Body of pancreas (tissue), 4 donors: ENCODE measurements around the gene SEMA4D. TPM values are rescaled to one million over a fixed set of nuclear protein-coding genes. Genes with fewer than 3 reads are reported as not detected.

Experiments
- ATAC-seq: fragments of 150-250 bp; one replicate; pipeline ENCODE4 v1.9.1; 2016
- DNase-seq, 4 donors: peaks; one replicate each; pipeline ENCODE4 v3.0.0-alpha.2; 2019
- H3K27ac ChIP-seq, 4 donors: fragments of 200-600 bp; sonication (generic); 1 replicate in 3 of 4; 2 replicates in 1 of 4; pipeline versions ENCODE4 v1.5.1 to v1.6.1; 2016 to 2019; ENCODE audit warnings: mild to moderate bottlenecking in 1 of 4, mixed read lengths in 1 of 4, moderate library complexity in 1 of 4
- H3K27me3 ChIP-seq, 2 donors: fragments of 200-600 bp; sonication (generic); one replicate each; pipeline ENCODE4 v1.6.0; 2016; ENCODE audit warnings: mild to moderate bottlenecking in 1 of 2
- H3K36me3 ChIP-seq, 2 donors: fragments of 200-600 bp; sonication (generic); replicated peaks in 1 of 2; 2 replicates each; pipeline ENCODE4 v1.5.1; 2016; ENCODE audit warnings: low read depth in 2 of 2; ENCODE audit not compliant: insufficient read depth in 1 of 2
- H3K4me1 ChIP-seq: fragments of 200-600 bp; sonication (generic); one replicate; pipeline ENCODE4 v1.6.0; 2016
- H3K4me3 ChIP-seq, 2 donors: fragments of 200-600 bp; sonication (generic); 1 replicate in 1 of 2; 2 replicates in 1 of 2; pipeline ENCODE4 v1.5.1; 2016 to 2019
- H3K9me3 ChIP-seq, 3 donors: fragments of 200-600 bp; sonication (generic); 1 replicate in 2 of 3; 2 replicates in 1 of 3; pipeline ENCODE4 v1.5.1; 2016
- POLR2A ChIP-seq, 3 donors: fragments of 450-650 bp; IDR thresholded peaks; one replicate each; pipeline ENCODE4 v1.6.1; 2016; ENCODE audit warnings: antibody characterized with exemption in 3 of 3, mild to moderate bottlenecking in 2 of 3
- WGBS, 2 donors: methylation state at CpG; one replicate each; pipeline ENCODE4 v1.1.5; 2017; 5-methylcytosine and 5-hydroxymethylcytosine counted together
- intact Hi-C: fragments of 100-400 bp; cut with DNase I; formaldehyde crosslinking; loops from one replicate; pipeline ENCODE4 v1.15.1; 2023
- total RNA-seq, 2 donors: library from RNA; depleted of rRNA; stranded (reverse); fragments of >200 nt; gene quantifications; one replicate each; pipeline ENCODE4 v1.1.0, GENCODE V29; 2016
- TF ChIP-seq, protein P1 (sequence below), 7 experiments: fragments of 450-650 bp in 4 of 7; fragments of 200-600 bp in 3 of 7; sonication (generic) in 3 of 7; IDR thresholded peaks; one replicate each; pipeline ENCODE4 v1.5.1; 2016 to 2019; ENCODE audit warnings: antibody characterized with exemption in 7 of 7

The SEMA4D gene
- total RNA-seq, 2 donors from 2014 or later, result 15.6 to 18.1 TPM

DNA sequence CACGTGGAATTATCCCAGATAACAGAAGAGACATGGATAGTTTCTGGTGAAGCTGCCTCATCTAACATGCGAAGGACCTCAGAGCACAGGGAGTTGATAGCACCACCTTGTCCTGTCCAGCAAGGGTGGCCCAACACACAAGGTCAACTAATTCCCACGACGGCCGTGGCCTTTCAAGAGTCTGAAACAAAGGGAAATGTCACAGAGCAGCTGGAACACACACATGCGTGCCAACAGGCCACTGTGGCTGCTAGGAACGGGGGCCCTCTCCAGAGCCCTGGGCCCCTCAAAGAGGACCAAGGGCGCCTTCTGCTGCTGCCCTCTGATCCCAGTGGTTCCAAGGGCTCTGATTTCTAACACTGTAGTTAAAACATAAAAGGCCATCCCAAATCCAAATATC is 128.9 kb downstream of the SEMA4D start:
- DNase-seq, result no peak
- H3K9me3 ChIP-seq, result no peaks in the 10 kb centered on the region
- TF ChIP-seq, protein P1, sequence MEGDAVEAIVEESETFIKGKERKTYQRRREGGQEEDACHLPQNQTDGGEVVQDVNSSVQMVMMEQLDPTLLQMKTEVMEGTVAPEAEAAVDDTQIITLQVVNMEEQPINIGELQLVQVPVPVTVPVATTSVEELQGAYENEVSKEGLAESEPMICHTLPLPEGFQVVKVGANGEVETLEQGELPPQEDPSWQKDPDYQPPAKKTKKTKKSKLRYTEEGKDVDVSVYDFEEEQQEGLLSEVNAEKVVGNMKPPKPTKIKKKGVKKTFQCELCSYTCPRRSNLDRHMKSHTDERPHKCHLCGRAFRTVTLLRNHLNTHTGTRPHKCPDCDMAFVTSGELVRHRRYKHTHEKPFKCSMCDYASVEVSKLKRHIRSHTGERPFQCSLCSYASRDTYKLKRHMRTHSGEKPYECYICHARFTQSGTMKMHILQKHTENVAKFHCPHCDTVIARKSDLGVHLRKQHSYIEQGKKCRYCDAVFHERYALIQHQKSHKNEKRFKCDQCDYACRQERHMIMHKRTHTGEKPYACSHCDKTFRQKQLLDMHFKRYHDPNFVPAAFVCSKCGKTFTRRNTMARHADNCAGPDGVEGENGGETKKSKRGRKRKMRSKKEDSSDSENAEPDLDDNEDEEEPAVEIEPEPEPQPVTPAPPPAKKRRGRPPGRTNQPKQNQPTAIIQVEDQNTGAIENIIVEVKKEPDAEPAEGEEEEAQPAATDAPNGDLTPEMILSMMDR (IDR thresholded peaks at IDR 0.05), result no peak
- no peak for TF ChIP-seq POLR2A (IDR thresholded peaks at IDR 0.05)
- no peak overlapping the region for H3K27ac ChIP-seq
- no peak for ATAC-seq
- no peaks in the 10 kb centered on the region for H3K27me3 ChIP-seq
- intact Hi-C loops, result no loop called here
- no peaks in the 10 kb centered on the region for H3K36me3 ChIP-seq
- no peak overlapping the region for H3K4me3 ChIP-seq
- WGBS, 2 donors, result 85% methylated on average over 7 to 8 of the region's 8 CpGs
- no peaks in the 10 kb centered on the region for H3K4me1 ChIP-seq

DNA sequence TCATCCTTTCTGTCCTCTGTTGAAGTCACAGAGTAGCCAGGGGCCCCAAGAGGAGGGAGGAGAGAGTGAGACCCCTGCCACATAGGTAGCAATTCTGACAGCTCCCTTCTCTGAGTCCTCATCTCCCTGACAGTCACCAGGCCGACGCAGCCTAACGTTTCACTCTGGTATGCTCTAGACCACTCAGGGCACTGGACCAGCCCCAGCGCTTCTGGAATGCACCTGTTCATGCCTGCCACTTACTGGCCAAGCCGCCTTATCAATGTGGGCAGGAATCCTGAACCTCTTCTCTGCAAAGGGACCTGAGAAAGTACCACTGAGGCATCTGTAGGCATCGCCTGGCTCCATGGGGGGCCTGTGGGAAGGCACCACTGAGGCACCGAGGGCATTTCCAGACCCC is 129.4 kb downstream of the SEMA4D start:
- H3K4me1 ChIP-seq, result no peaks in the 10 kb centered on the region
- no peak for DNase-seq
- H3K27me3 ChIP-seq, result no peaks in the 10 kb centered on the region
- H3K27ac ChIP-seq, result no peak overlapping the region
- WGBS, 2 donors, result 82 to 87% methylated on average over 7 of the region's 7 CpGs
- no peaks in the 10 kb centered on the region for H3K9me3 ChIP-seq
- TF ChIP-seq, protein P1 (IDR thresholded peaks at IDR 0.05), result no peak
- TF ChIP-seq POLR2A (IDR thresholded peaks at IDR 0.05), result no peak
- intact Hi-C loops, result no loop called here
- ATAC-seq, result no peak
- H3K36me3 ChIP-seq, result no peaks in the 10 kb centered on the region
- H3K4me3 ChIP-seq, result no peak overlapping the region

DNA sequence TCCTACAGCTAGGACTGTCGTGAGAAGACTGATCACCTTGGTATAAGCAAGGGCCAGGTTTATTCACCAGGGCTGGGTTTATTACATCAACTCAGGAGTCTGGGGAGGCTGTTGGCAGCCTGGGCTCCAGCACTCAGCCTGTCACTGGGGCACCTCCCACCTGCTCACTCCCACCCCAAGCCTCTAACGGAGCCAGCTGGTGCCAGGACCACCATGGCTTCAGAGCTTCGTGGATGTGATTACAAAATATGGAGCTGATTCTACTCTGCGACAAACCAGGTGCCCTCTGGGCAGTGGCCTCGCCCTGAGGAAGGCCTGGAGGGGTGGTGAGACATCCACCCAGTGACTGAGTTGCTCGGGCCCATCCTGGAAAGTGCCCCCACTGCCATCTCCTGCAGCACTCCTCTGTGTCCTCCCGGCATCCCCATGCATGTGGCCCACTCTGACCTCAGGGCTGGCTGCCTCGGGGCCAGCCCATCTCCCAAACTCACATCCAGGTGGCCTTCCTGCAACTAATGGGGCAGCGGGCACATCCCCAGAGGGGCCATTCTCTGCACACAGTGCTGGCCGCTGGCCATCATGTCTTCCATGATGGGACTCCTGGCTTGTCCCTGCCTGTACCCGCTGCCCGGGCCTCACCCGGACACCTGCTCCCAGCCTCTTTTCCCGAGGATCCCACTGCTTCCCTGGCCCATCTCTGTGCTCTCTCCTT is 130.0 kb downstream of the SEMA4D start:
- intact Hi-C loops, result no loop called here
- WGBS, 2 donors, result 83 to 87% methylated on average over 10 to 14 of the region's 14 CpGs
- TF ChIP-seq POLR2A (IDR thresholded peaks at IDR 0.05), result no peak
- TF ChIP-seq, protein P1 (IDR thresholded peaks at IDR 0.05), result no peak
- Histone ChIP-seq H3K4me1 (no peaks in the 10 kb centered on the region), H3K36me3 (no peaks in the 10 kb centered on the region), H3K27ac (no peak overlapping the region), H3K27me3 (no peaks in the 10 kb centered on the region), H3K4me3 (no peak overlapping the region), H3K9me3 (no peaks in the 10 kb centered on the region)
- DNase-seq (no peak), ATAC-seq (no peak)

DNA sequence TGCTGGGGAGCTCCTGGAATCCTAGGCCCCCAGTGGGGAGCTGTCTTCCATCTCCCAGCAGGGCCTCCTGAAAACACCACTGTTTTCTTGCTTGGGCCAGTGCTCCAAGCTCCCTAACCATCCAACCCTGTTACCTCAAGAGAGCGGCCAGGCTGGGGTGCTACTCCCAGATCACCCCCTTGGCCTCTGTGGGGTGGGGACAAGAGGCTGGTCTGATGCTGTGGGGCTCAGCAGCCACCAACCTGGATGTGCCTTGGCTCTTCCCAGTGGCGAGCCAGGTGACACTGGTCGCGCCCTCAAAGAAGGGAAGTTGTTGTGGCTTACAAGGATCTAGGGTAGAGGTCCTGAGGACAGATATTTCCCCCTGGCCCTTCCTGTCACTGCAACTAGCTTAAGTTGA is 130.6 kb downstream of the SEMA4D start:
- intact Hi-C loops, result no loop called here
- no peaks in the 10 kb centered on the region for H3K36me3 ChIP-seq
- H3K4me1 ChIP-seq, result no peaks in the 10 kb centered on the region
- no peaks in the 10 kb centered on the region for H3K27me3 ChIP-seq
- DNase-seq (no peak), ATAC-seq (no peak)
- WGBS, 2 donors, result 86 to 96% methylated on average over 4 of the region's 4 CpGs
- no peak overlapping the region for H3K4me3 ChIP-seq
- H3K9me3 ChIP-seq, result no peaks in the 10 kb centered on the region
- H3K27ac ChIP-seq, result no peak overlapping the region
- TF ChIP-seq POLR2A (IDR thresholded peaks at IDR 0.05), result no peak
- TF ChIP-seq, protein P1 (IDR thresholded peaks at IDR 0.05), result no peak

DNA sequence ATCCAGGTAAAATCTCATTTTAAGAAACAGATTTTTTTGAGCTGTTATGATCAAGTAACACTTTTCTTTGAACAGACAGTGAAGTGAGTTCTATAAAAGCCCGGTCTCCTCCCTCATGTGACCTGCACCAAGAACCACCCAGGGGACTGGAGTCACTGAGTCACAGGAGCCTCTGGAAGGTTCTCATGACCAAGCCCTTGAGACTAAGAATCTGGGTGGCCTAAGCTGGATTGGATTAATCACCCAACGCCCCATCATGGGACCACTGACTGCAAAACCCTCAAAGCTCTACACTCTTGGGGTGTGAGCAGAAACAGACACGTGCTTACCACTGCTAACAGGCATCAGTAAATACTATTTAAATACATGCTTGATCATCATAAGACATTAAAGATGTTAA is 131.2 kb downstream of the SEMA4D start:
- 85 to 86% methylated on average over 3 of the region's 3 CpGs for WGBS, 2 donors
- H3K27me3 ChIP-seq, result no peaks in the 10 kb centered on the region
- H3K36me3 ChIP-seq, result peaks cover 0 to 4% of the 10 kb centered on the region in 2 donors
- H3K4me3 ChIP-seq, result no peak overlapping the region
- intact Hi-C loops, result no loop called here
- ATAC-seq (no peak), DNase-seq (no peak)
- no peak for TF ChIP-seq POLR2A (IDR thresholded peaks at IDR 0.05)
- TF ChIP-seq, protein P1 (IDR thresholded peaks at IDR 0.05), result no peak
- H3K9me3 ChIP-seq, result no peaks in the 10 kb centered on the region
- no peak overlapping the region for H3K27ac ChIP-seq
- H3K4me1 ChIP-seq, result no peaks in the 10 kb centered on the region
